Panc1 (cell line): ENCODE results near the gene XIRP2. TPM values are rescaled to one million over a fixed set of nuclear protein-coding genes. Genes with fewer than 3 reads are reported as not detected.
"Not testable (repeated sequence)": the region's sequence is repeated elsewhere in the genome, so short reads cannot be mapped to it uniquely, and the experiment has no call there.

Source experiments
- ATAC-seq: fragments of 200-7000 bp; cut with Tn5 transposase; 2 replicates; pipeline ENCODE4 v1.9.1; 2020; ENCODE audit warnings: mild to moderate bottlenecking, moderate library complexity
- BruUV-seq: library from RNA; stranded (reverse); fragments of 400-500 nt; replicated peaks from 2 replicates; lab custom pipeline; 2021; lab: Mats Ljungman, UMichigan
- CTCF ChIA-PET: fragments of 300-600 bp; sonication (Branson Sonifier 250); formaldehyde crosslinking; loops from one replicate; lab custom pipeline; 2022; ENCODE audit warnings: antibody characterized with exemption; lab: Charles Lee
- POLR2A ChIA-PET: fragments of 300-600 bp; sonication (Branson Sonifier 250); formaldehyde crosslinking; loops from one replicate; lab custom pipeline; 2022; ENCODE audit warnings: antibody characterized with exemption; lab: Charles Lee
- DNase-seq: peaks from one replicate; pipeline ENCODE4 v3.0.0-alpha.2; 2010; ENCODE audit warnings: low read depth, low spot score
- H3K27ac ChIP-seq: 2 replicates; pipeline ENCODE4 v1.5.1; 2011; ENCODE audit warnings: mild to moderate bottlenecking, low read length, inconsistent platforms
- H3K27me3 ChIP-seq: fragments of 200-500 bp; sonication (Bioruptor generic); 2 replicates; pipeline ENCODE4 v1.6.0; 2014; ENCODE audit warnings: low read length, inconsistent platforms; ENCODE audit not compliant: control insufficient read depth, insufficient read depth
- H3K36me3 ChIP-seq: fragments of 200-500 bp; sonication (Bioruptor generic); 2 replicates; pipeline ENCODE4 v1.5.1; 2014; ENCODE audit warnings: inconsistent platforms, mild to moderate bottlenecking, low read length, moderate library complexity; ENCODE audit not compliant: control insufficient read depth, insufficient read depth
- H3K4me1 ChIP-seq: 2 replicates; pipeline ENCODE4 v1.5.1; 2011; ENCODE audit warnings: inconsistent platforms, mild to moderate bottlenecking, low read length, moderate library complexity; ENCODE audit not compliant: control insufficient read depth, insufficient read depth
- H3K4me3 ChIP-seq, 2 experiments: 2 replicates each; pipeline ENCODE4 v1.5.1; 2011 to 2012; ENCODE audit warnings: low read depth in 2 of 2, low read length in 2 of 2, mild to moderate bottlenecking in 2 of 2, inconsistent platforms in 1 of 2, moderate library complexity in 1 of 2
- H3K9me3 ChIP-seq: fragments of 200-500 bp; sonication (Bioruptor generic); 2 replicates; pipeline ENCODE4 v1.5.1; 2014; ENCODE audit warnings: low read depth, mild to moderate bottlenecking, inconsistent platforms, low read length, moderate library complexity; ENCODE audit not compliant: control insufficient read depth, insufficient read depth
- POLR2AphosphoS5 ChIP-seq: IDR thresholded peaks from 2 replicates; pipeline ENCODE4 v1.6.1; 2012; ENCODE audit warnings: mild to moderate bottlenecking, low read depth, low read length, moderate library complexity
- SIN3A ChIP-seq: IDR thresholded peaks from 2 replicates; pipeline ENCODE4 v1.6.1; 2012; ENCODE audit warnings: low read depth, mild to moderate bottlenecking, low read length, moderate library complexity, borderline replicate concordance; ENCODE audit not compliant: insufficient read depth
- TCF7L2 ChIP-seq: IDR thresholded peaks from 2 replicates; pipeline ENCODE4 v1.6.1; 2011; ENCODE audit warnings: mild to moderate bottlenecking, low read depth, low read length, inconsistent platforms
- in situ Hi-C: cut with HindIII; loops from 2 replicates; pipeline ENCODE4 v1.10.0; 2016; ENCODE audit warnings: low sequenced_read_pairs, low pct_unique_long_range_greater_than_20kb
- intact Hi-C: fragments of 100-400 bp; cut with micrococcal nuclease; formaldehyde crosslinking; loops from one replicate; pipeline ENCODE4 v1.10.0; 2022; ENCODE audit not compliant: unreplicated experiment
- total RNA-seq: library from RNA; stranded (reverse); gene quantifications from one replicate; pipeline ENCODE4 v1.2.1, GENCODE V29; 2021; ENCODE audit not compliant: unreplicated experiment
- TF ChIP-seq, protein P1 (sequence below): fragments of 450-650 bp; IDR thresholded peaks from 2 replicates; pipeline ENCODE4 v1.5.1; 2017; ENCODE audit warnings: mild to moderate bottlenecking
- TF ChIP-seq, protein P2 (sequence below), 2 experiments: IDR thresholded peaks; 2 replicates each; pipeline ENCODE4 v1.6.1; 2011 to 2012; ENCODE audit warnings: low read depth in 2 of 2, control low read depth in 1 of 2, low read length in 1 of 2, mild to moderate bottlenecking in 1 of 2, moderate library complexity in 1 of 2; ENCODE audit not compliant: insufficient read depth in 1 of 2

XIRP2 gene
- total RNA-seq, 1 experiment from 2014 or later = not detected

DNA sequence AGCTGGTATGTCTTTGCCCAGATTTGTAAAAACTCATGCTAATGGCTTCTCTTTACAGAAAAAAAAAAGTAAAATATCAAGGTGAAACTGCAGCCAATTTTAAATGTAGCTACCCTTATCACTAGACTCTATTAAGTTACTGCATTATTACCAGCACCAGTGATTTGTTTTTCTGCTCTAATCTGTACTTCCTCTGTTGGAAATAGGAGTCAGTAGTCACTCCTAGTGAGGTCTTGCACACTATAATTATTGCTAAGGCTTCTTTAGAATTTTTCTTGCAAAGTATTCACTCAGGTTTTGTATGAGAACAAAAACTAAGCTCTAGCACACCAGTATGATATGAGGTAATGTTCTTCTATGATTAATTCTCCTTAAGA is 215.5 kb downstream of the XIRP2 start:
- intact Hi-C loops (no loop called here), in situ Hi-C loops (no loop called here)
- no peak for DNase-seq
- Histone ChIP-seq H3K36me3 (no peaks in the 10 kb centered on the region), H3K9me3 (no peaks in the 10 kb centered on the region; the same call in 1 of the 2 replicates), H3K4me1 (no peaks in the 10 kb centered on the region), H3K27ac (no peak overlapping the region), H3K27me3 (no peaks in the 10 kb centered on the region), H3K4me3 (no peak overlapping the region)
- BruUV-seq = no TSS peak
- no peak for TF ChIP-seq POLR2AphosphoS5
- TF ChIP-seq, protein P1, sequence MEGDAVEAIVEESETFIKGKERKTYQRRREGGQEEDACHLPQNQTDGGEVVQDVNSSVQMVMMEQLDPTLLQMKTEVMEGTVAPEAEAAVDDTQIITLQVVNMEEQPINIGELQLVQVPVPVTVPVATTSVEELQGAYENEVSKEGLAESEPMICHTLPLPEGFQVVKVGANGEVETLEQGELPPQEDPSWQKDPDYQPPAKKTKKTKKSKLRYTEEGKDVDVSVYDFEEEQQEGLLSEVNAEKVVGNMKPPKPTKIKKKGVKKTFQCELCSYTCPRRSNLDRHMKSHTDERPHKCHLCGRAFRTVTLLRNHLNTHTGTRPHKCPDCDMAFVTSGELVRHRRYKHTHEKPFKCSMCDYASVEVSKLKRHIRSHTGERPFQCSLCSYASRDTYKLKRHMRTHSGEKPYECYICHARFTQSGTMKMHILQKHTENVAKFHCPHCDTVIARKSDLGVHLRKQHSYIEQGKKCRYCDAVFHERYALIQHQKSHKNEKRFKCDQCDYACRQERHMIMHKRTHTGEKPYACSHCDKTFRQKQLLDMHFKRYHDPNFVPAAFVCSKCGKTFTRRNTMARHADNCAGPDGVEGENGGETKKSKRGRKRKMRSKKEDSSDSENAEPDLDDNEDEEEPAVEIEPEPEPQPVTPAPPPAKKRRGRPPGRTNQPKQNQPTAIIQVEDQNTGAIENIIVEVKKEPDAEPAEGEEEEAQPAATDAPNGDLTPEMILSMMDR = no peak
- TF ChIP-seq, protein P2, sequence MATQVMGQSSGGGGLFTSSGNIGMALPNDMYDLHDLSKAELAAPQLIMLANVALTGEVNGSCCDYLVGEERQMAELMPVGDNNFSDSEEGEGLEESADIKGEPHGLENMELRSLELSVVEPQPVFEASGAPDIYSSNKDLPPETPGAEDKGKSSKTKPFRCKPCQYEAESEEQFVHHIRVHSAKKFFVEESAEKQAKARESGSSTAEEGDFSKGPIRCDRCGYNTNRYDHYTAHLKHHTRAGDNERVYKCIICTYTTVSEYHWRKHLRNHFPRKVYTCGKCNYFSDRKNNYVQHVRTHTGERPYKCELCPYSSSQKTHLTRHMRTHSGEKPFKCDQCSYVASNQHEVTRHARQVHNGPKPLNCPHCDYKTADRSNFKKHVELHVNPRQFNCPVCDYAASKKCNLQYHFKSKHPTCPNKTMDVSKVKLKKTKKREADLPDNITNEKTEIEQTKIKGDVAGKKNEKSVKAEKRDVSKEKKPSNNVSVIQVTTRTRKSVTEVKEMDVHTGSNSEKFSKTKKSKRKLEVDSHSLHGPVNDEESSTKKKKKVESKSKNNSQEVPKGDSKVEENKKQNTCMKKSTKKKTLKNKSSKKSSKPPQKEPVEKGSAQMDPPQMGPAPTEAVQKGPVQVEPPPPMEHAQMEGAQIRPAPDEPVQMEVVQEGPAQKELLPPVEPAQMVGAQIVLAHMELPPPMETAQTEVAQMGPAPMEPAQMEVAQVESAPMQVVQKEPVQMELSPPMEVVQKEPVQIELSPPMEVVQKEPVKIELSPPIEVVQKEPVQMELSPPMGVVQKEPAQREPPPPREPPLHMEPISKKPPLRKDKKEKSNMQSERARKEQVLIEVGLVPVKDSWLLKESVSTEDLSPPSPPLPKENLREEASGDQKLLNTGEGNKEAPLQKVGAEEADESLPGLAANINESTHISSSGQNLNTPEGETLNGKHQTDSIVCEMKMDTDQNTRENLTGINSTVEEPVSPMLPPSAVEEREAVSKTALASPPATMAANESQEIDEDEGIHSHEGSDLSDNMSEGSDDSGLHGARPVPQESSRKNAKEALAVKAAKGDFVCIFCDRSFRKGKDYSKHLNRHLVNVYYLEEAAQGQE (IDR thresholded peaks at IDR 0.05; ENCODE audit: insufficient read depth in 1 of 2, low read depth in 2 of 2, low read length in 1 of 2) = no peak
- TF ChIP-seq SIN3A = no peak
- TF ChIP-seq TCF7L2 = no peak
- ChIA-PET POLR2A (no interaction called here), CTCF (no interaction called here)
- ATAC-seq = no peak

DNA sequence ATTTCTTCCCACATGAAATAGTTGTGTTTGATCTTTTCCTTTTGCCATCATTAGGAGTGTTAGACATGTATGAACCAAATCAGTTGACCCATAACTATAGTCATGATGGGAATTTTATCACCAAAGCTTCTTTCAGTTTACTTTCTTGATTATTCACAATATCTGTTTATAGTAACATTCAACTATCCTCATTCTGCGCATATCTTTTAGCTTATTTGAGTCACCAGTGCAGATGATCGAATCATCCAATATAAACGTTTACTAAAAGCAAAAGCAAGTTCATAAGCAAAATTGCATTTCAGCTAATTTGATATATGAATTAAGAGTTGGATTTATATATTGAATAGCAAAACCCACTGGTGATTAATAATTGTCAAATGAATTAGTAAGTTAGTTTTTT is 216.4 kb downstream of the XIRP2 start:
- Histone ChIP-seq H3K9me3 (no peaks in the 10 kb centered on the region; the same call in 1 of the 2 replicates), H3K4me3 (no peak overlapping the region), H3K27ac (no peak overlapping the region), H3K27me3 (no peaks in the 10 kb centered on the region), H3K4me1 (no peaks in the 10 kb centered on the region), H3K36me3 (no peaks in the 10 kb centered on the region)
- ATAC-seq (no peak), DNase-seq (no peak)
- TF ChIP-seq POLR2AphosphoS5 (no peak), TCF7L2 (no peak), SIN3A (no peak)
- TF ChIP-seq, protein P1 = no peak
- TF ChIP-seq, protein P2 (IDR thresholded peaks at IDR 0.05; ENCODE audit: insufficient read depth in 1 of 2, low read depth in 2 of 2, low read length in 1 of 2) = no peak
- ChIA-PET POLR2A (no interaction called here), CTCF (no interaction called here)
- in situ Hi-C loops (no loop called here), intact Hi-C loops (no loop called here)
- BruUV-seq = no TSS peak

DNA sequence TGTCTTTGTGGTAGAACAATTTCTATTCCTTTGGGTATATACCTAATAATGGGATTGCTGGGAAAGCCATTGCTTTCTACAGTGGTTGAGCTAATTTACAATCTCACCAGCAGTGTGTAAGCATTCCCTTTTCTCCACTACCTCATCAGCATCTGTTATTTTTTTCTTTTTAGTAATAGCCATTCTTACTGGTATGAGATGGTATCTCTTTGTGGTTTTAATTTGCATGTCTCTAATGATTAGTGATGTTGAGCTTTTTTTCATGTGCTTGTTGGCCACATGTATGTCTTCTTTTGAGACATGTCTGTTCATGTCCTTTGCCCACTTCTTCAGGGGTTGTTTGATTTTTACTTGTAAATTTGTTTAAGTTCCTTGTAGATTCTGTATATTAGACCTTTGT is 221.4 kb downstream of the XIRP2 start:
- CTCF ChIA-PET = not testable (repeated sequence)

More for the DNA sequence above, 221.4 kb downstream of the XIRP2 start:
- POLR2A ChIA-PET, H3K27me3 ChIP-seq, H3K9me3 ChIP-seq, H3K27ac ChIP-seq, H3K36me3 ChIP-seq, BruUV-seq, in situ Hi-C loops, ATAC-seq, DNase-seq, H3K4me1 ChIP-seq, intact Hi-C loops, H3K4me3 ChIP-seq: not testable (repeated sequence)
